GDM1 (cell line): ENCODE data around the gene EBNA1BP2.
"Not testable (repeated sequence)": the region's sequence is repeated elsewhere in the genome, so short reads cannot be mapped to it uniquely, and the experiment has no call there.

ENCODE experiments used
- DNase-seq: peaks from one replicate; lab custom pipeline; 2025; lab: John Stamatoyannopoulos, UW

The EBNA1BP2 gene

DNA sequence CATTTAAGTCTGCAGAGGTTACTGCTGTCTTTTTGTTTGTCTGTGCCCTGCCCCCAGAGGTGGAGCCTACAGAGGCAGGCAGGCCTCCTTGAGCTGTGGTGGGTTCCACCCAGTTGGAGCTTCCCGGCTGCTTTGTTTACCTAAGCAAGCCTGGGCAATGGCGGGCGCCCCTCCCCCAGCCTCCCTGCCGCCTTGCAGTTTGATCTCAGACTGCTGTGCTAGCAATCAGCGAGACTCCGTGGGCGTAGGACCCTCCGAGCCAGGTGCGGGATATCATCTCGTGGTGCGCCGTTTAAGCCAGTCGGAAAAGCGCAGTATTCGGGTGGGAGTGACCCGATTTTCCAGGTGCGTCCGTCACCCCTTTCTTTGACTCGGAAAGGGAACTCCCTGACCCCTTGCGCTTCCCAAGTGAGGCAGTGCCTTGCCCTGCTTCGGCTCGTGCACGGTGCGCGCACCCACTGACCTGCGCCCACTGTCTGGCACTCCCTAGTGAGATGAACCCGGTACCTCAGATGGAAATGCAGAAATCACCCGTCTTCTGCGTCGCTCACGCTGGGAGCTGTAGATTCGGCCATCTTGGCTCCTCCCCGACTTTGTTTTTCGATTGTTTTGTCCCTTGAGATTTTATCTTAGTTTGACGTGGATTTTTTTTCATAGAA, 52.0 kb downstream of the EBNA1BP2 start:
- DNase-seq: not testable (repeated sequence)
